Measurements from ENCODE around the gene CASKIN2.

CASKIN2 gene

GRCh38 chr17:75503337-75503950 is 11.9 kb downstream of the CASKIN2 start:
- DNase-seq: no peak

- DNase-seq: no peak
Observed at GRCh38 chr17:75502721-75503329, 12.5 kb downstream of the CASKIN2 start.

GRCh38 chr17:75502072-75502720 is 13.1 kb downstream of the CASKIN2 start:
- no peak for DNase-seq

- DNase-seq: no peak
Observed at GRCh38 chr17:75501378-75502071, 13.8 kb downstream of the CASKIN2 start.

- DNase-seq: no peak
Observed at GRCh38 chr17:75500419-75501216, 14.7 kb downstream of the CASKIN2 start.

- no peak for DNase-seq
Observed at GRCh38 chr17:75499313-75500022, 15.9 kb downstream of the CASKIN2 start.

- DNase-seq: no peak
Observed at GRCh38 chr17:75498726-75499213, 16.6 kb downstream of the CASKIN2 start.

- DNase-seq: no peak
Observed at GRCh38 chr17:75498039-75498725, 17.2 kb downstream of the CASKIN2 start.

GRCh38 chr17:75496005-75496404 is 19.3 kb downstream of the CASKIN2 start:
- no peak for DNase-seq

- no peak for DNase-seq
Observed at GRCh38 chr17:75494326-75494877, 20.9 kb downstream of the CASKIN2 start.

GRCh38 chr17:75493476-75494129 is 21.7 kb downstream of the CASKIN2 start:
- DNase-seq: no peak

- no peak for DNase-seq
Observed at GRCh38 chr17:75492555-75493168, 22.7 kb downstream of the CASKIN2 start.

GRCh38 chr17:75491680-75492079 is 23.7 kb downstream of the CASKIN2 start:
- DNase-seq: no peak

- no peak for DNase-seq
Observed at GRCh38 chr17:75490953-75491649, 24.2 kb downstream of the CASKIN2 start.

- DNase-seq: no peak
Observed at GRCh38 chr17:75490173-75490743, 25.1 kb downstream of the CASKIN2 start.

- DNase-seq: no peak
Observed at GRCh38 chr17:75489511-75489955, 25.8 kb downstream of the CASKIN2 start.

GRCh38 chr17:75488693-75489510 is 26.4 kb downstream of the CASKIN2 start:
- no peak for DNase-seq

All from activated CD4-positive, alpha-beta T cell treated with anti-CD3 and anti-CD28 coated beads for 4 hours (primary cell).